Heart left ventricle (tissue), 16 donors: ENCODE results near the gene RNLS. TPM values are rescaled to one million over a fixed set of nuclear protein-coding genes. Genes with fewer than 3 reads are reported as not detected.

Source experiments
- ATAC-seq, 4 donors: fragments of 200-7000 bp; cut with Tn5 transposase; one replicate each; pipeline ENCODE4 v1.9.1; 2020 to 2022; ENCODE audit warnings: moderate library complexity in 4 of 4, mild to moderate bottlenecking in 3 of 4, moderate number of reproducible peaks in 1 of 4
- DNase-seq, 5 donors: peaks; one replicate each; pipeline ENCODE4 v3.0.0-alpha.2; 2020
- H3K27ac ChIP-seq, 12 donors: fragments of 200-600 bp; sonication (generic) in 4 of 12; one replicate each; pipeline versions ENCODE4 v1.5.0 to v1.8.0; 2016 to 2022; ENCODE audit warnings: mild to moderate bottlenecking in 2 of 12
- H3K27me3 ChIP-seq, 9 donors: fragments of 200-600 bp; sonication (generic) in 2 of 9; one replicate each; pipeline versions ENCODE4 v1.5.1 to v1.8.0; 2016 to 2022; ENCODE audit warnings: mild to moderate bottlenecking in 3 of 9
- H3K36me3 ChIP-seq, 9 donors: fragments of 200-600 bp; sonication (generic) in 2 of 9; one replicate each; pipeline versions ENCODE4 v1.5.0 to v1.8.0; 2018 to 2022; ENCODE audit warnings: mild to moderate bottlenecking in 2 of 9
- H3K4me1 ChIP-seq, 12 donors: fragments of 200-600 bp; sonication (generic) in 4 of 12; one replicate each; pipeline versions ENCODE4 v1.5.0 to v1.8.0; 2016 to 2022; ENCODE audit warnings: mild to moderate bottlenecking in 3 of 12
- H3K4me3 ChIP-seq, 12 donors: fragments of 200-600 bp; sonication (generic) in 4 of 12; one replicate each; pipeline versions ENCODE4 v1.5.0 to v1.8.0; 2017 to 2022; ENCODE audit warnings: mild to moderate bottlenecking in 9 of 12, moderate library complexity in 4 of 12
- H3K9me3 ChIP-seq, 12 donors: fragments of 200-600 bp; sonication (generic) in 4 of 12; one replicate each; pipeline versions ENCODE4 v1.5.0 to v1.8.0; 2016 to 2022; ENCODE audit warnings: mild to moderate bottlenecking in 1 of 12
- POLR2A ChIP-seq, 2 donors: fragments of 450-650 bp; IDR thresholded peaks; one replicate each; pipeline ENCODE4 v1.6.1; 2017; ENCODE audit warnings: antibody characterized with exemption in 2 of 2, mild to moderate bottlenecking in 2 of 2, moderate library complexity in 2 of 2
- WGBS, 4 donors: extraction: QIAGEN DNeasy Blood & Tissue Kit in 2 of 4; methylation state at CpG; one replicate each; pipeline versions ENCODE4 v1.1.5 to v1.1.7; 2013 to 2018; 5-methylcytosine and 5-hydroxymethylcytosine counted together
- intact Hi-C, 10 donors: fragments of 100-400 bp; cut with DNase I; formaldehyde crosslinking; loops; one replicate each; pipeline versions ENCODE4 v1.11.1 to v1.14.2; 2022
- polyA plus RNA-seq, 2 donors: library from polyadenylated mRNA; stranded (reverse); fragments of 200-250 nt; gene quantifications; one replicate each; pipeline ENCODE4 v1.2.3, GENCODE V29; 2013
- total RNA-seq, 9 donors: library from RNA; depleted of rRNA in 2 of 9; stranded (reverse); fragments of >200 nt in 2 of 9; fragmentation: NEBNext Ultra II Directional in 3 of 9; extraction: Animal tissue kit (Norgen Biotek cat#: 25700) in 3 of 9; gene quantifications; one replicate each; pipeline versions ENCODE4 v1.1.0 to v1.2.4, GENCODE V29; 2016 to 2023
- TF ChIP-seq, protein P1 (sequence below), 12 donors: fragments of 200-600 bp; sonication (generic) in 4 of 12; IDR thresholded peaks; one replicate each; pipeline versions ENCODE4 v1.5.0 to v1.8.0; 2018 to 2022; ENCODE audit warnings: antibody characterized with exemption in 12 of 12, mild to moderate bottlenecking in 5 of 12
- donor health status: ischemic (EF 13 %, LVEDD 7.1; RV severe dilation, severe dysfunction).
- donor health status: healthy with polysubstance abuse.
- donor health status: DM: no; HTN: yes; CAD: no.
- donor health status: DM: no; HTN: no; CAD: no.
- donor health status: ischemic (EF 25% LVEDD 6.9; RV normal size, moderate dysfunction).
- donor health status: ischemic (EF 25% LVEDD 5.7; RV mildly dilated, moderate dysfunction).
- donor health status: healthy.
- donor health status: DM: yes; HTN: yes; CAD: no.
- donor health status: ischemic (EF 35%, LVEDD 5.7; RV mildly dilated, moderate dysfunction).
- donor health status: nonischemic (EF 11% LVEDD 7.7; RV severe dilation, severe dysfunction).
- donor health status: DM: yes; HTN: yes; CAD: no.
- donor health status: PGD.
- donor health status: ischemic (EF 29% LVEDD 5.4; RV normal size, mild dysfunction).
- donor health status: nonischemic (EF 23%, LVEDD 6.1; RV moderate dilation, normal function).

RNLS gene
- total and polyA plus RNA-seq, 11 donors, result 6.6 to 30.7 (median 15.1) TPM

DNA sequence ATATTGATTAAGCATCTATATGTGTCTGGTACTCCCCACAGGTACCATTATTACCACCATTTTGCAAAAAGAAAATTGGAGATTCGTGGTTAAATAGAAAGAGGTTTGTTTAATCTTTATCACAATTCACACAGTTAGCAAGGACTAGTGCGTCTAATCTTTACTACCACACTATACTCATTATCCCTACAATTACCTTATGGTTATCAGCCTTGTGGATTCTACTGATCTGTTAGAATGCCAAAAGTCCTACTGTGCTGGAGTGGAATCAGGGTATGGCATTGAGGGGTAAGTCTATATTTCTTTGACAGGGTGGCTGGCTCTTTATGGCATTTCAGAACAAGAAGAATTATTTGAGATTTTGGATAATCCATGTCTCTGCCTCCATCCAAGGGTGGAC, 156.1 kb downstream of the RNLS start:
- intact Hi-C loops, result loop anchor here in 1 of 10 donors (10.0 kb wide), 2 partner anchors 58 to 108 kb away; no protein-coding TSS in a partner anchor
- Histone ChIP-seq H3K9me3 (peaks cover 0 to 2% (median 0%) of the 10 kb centered on the region in 12 donors), H3K27ac (no peak overlapping the region), H3K4me3 (no peak overlapping the region), H3K27me3 (no peaks in the 10 kb centered on the region), H3K36me3 (no peaks in the 10 kb centered on the region), H3K4me1 (peaks cover 0 to 16% (median 6%) of the 10 kb centered on the region in 12 donors)
- no peak for DNase-seq
- WGBS, 4 donors, result 82 to 85% (median 83%) methylated on average over 2 of the region's 2 CpGs
- TF ChIP-seq POLR2A (IDR thresholded peaks at IDR 0.05), result no peak
- TF ChIP-seq, protein P1, sequence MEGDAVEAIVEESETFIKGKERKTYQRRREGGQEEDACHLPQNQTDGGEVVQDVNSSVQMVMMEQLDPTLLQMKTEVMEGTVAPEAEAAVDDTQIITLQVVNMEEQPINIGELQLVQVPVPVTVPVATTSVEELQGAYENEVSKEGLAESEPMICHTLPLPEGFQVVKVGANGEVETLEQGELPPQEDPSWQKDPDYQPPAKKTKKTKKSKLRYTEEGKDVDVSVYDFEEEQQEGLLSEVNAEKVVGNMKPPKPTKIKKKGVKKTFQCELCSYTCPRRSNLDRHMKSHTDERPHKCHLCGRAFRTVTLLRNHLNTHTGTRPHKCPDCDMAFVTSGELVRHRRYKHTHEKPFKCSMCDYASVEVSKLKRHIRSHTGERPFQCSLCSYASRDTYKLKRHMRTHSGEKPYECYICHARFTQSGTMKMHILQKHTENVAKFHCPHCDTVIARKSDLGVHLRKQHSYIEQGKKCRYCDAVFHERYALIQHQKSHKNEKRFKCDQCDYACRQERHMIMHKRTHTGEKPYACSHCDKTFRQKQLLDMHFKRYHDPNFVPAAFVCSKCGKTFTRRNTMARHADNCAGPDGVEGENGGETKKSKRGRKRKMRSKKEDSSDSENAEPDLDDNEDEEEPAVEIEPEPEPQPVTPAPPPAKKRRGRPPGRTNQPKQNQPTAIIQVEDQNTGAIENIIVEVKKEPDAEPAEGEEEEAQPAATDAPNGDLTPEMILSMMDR (IDR thresholded peaks at IDR 0.05), result no peak
- ATAC-seq, result no peak

DNA sequence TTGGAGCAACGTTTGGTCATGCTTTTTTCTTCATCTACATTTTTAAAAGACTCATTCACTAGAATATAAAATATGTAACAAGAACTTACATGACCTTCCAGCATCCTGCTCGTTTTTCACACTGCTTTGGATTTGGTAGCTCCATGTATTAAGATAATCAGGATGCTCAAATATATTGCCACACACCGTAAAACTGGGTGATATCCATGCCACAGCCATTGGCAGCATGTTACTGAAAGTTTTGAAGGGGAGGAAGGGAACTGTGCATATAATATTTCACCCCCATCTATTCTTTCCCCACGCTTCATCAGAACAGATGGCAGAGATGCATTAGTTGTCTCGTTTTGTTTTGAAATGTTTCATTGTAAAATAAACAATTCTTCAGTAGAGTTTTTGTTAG, 158.2 kb downstream of the RNLS start:
- Histone ChIP-seq H3K27ac (no peak overlapping the region), H3K36me3 (no peaks in the 10 kb centered on the region), H3K4me3 (no peak overlapping the region), H3K4me1 (peaks cover 0 to 16% (median 6%) of the 10 kb centered on the region in 12 donors), H3K9me3 (no peaks in the 10 kb centered on the region), H3K27me3 (no peaks in the 10 kb centered on the region)
- TF ChIP-seq POLR2A (IDR thresholded peaks at IDR 0.05), result no peak
- TF ChIP-seq, protein P1 (IDR thresholded peaks at IDR 0.05), result no peak
- intact Hi-C loops, result loop anchor here in 1 of 10 donors (10.0 kb wide), 2 partner anchors 60 to 110 kb away; no protein-coding TSS in a partner anchor
- no peak for DNase-seq
- no peak for ATAC-seq
- WGBS, 4 donors, result 66 to 76% (median 69%) methylated on average over 5 of the region's 5 CpGs

DNA sequence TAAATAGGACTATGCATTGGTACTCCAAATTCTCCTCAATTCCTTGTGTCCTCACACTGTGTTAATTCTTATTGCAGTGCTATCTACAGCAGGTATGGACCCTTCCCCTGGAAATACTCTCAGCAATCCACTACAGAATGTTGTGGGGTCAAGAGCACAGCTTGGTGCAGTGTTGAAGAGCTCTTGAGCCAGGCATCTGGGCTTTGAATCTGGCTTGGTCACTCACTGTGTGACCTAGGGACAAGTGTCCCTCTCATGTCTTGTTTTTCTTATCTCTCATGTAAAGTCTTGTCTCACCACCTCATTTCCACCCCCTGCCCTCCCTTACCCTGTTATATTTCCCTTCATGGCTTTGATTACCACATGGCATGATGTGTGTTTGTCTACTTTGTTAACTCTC, 159.4 kb downstream of the RNLS start:
- Histone ChIP-seq H3K4me1 (peaks cover 0 to 12% (median 5%) of the 10 kb centered on the region in 12 donors), H3K9me3 (no peaks in the 10 kb centered on the region), H3K27ac (no peak overlapping the region), H3K27me3 (no peaks in the 10 kb centered on the region), H3K36me3 (no peaks in the 10 kb centered on the region), H3K4me3 (no peak overlapping the region)
- intact Hi-C loops, result loop anchor here in 1 of 10 donors (10.0 kb wide), 2 partner anchors 61 to 111 kb away; no protein-coding TSS in a partner anchor
- DNase-seq, result no peak
- TF ChIP-seq POLR2A (IDR thresholded peaks at IDR 0.05), result no peak
- TF ChIP-seq, protein P1 (IDR thresholded peaks at IDR 0.05), result no peak
- no peak for ATAC-seq

DNA sequence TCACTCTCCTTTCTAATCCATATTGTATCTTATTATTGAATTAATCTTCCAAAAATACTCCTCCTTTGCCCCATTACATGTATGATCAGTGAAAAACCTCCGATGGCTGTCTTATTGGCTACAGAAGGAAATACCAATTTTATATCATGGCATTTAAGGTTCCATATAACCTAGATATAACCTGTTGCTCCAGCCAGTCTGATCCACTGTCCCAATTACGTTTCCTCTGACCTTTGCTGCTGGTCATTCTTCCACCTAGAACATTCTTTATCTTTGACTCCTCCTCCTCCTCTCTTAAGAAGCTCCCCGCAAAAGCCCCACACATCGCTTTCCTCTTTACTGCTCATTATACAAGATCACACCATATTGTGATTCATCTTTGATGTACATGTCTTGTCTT, 161.5 kb downstream of the RNLS start:
- H3K9me3 ChIP-seq, result no peaks in the 10 kb centered on the region
- peaks cover 0 to 12% (median 0%) of the 10 kb centered on the region in 12 donors for H3K4me1 ChIP-seq
- no peak for ATAC-seq
- intact Hi-C loops, result loop anchor here in 1 of 10 donors (10.0 kb wide), 2 partner anchors 63 to 113 kb away; no protein-coding TSS in a partner anchor
- 86 to 90% (median 89%) methylated on average over 4 of the region's 4 CpGs for WGBS, 4 donors
- no peak overlapping the region for H3K4me3 ChIP-seq
- H3K36me3 ChIP-seq, result no peaks in the 10 kb centered on the region
- H3K27me3 ChIP-seq, result no peaks in the 10 kb centered on the region
- no peak overlapping the region for H3K27ac ChIP-seq
- TF ChIP-seq POLR2A (IDR thresholded peaks at IDR 0.05), result no peak
- TF ChIP-seq, protein P1 (IDR thresholded peaks at IDR 0.05), result no peak
- DNase-seq, result no peak
